ENCODE data around the gene DNAL4. TPM values are rescaled to one million over a fixed set of nuclear protein-coding genes. Genes with fewer than 3 reads are reported as not detected.

Gene DNAL4
- total and polyA plus RNA-seq, 10 of the 15 experiments (the other 5 are each of a cell fraction or from before 2014, with no cell fraction given) = 0.35 to 8.5 (median 6.3) TPM; not detected in 1

DNA sequence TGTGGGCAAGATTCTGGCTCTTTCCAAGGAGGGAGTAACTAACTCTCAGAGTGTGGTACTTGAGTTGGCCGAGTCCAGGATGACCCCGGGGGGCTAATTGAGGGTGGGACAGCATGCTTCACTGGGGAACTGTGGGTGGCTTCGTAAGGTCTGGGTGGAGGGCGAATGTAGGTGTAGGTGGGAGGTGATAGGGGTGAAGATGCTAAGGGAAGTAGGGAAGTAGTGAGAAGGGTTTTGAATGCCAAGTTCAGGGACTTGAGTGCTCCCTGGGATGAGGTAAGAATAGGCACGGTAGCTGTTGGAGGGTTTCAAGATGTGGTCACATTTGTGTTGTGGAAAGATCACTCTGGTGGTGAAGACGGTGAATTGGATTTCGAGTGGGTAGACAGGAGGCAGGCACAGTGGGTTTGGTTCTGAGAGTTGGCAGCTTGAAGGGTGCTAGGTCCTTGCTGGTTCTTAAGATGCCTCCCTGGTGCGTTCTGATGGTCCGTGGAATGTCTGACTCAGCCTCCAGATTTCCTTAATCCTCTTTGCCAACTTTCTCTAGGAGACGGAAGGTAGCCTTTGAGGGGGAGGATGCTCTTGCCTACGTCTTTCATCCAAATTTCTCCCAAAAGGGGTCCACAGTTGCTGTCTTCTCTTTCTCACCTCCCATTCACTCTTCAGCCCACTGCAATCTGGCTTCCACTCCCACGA lies 2.5 kb upstream of the DNAL4 start:
- H3K4me3 ChIP-seq = no peak overlapping the region
- CTCF ChIA-PET = no interaction called here
- H3K79me2 ChIP-seq (ENCODE audit: control insufficient read depth, insufficient read depth, low read length) = no peaks in the 10 kb centered on the region
- H4K20me1 ChIP-seq (ENCODE audit: control insufficient read depth, insufficient read depth) = no peaks in the 10 kb centered on the region
- POLR2A ChIA-PET = no interaction called here
- SMC1A ChIA-PET (ENCODE audit: uncharacterized antibody, unreplicated experiment) = no interaction called here
- in situ Hi-C loops (cut with MboI) (no loop called here), intact Hi-C loops (cut with micrococcal nuclease; ENCODE audit: unreplicated experiment) (no loop called here)
- H3K4me2 ChIP-seq (ENCODE audit: control insufficient read depth, insufficient read depth) = no peak overlapping the region
- no TSS peak for BruUV-seq (replicated peaks)
- ATAC-seq = no peak
- DNase-seq (ENCODE audit: low read depth, low spot score) = no peak
- no peak overlapping the region for H3K9ac ChIP-seq (ENCODE audit: control insufficient read depth, insufficient read depth, low read length)
- H2AFZ ChIP-seq (ENCODE audit: control insufficient read depth, low read depth, low read length) = no peak overlapping the region
- H3K27ac ChIP-seq (ENCODE audit: control insufficient read depth, insufficient read depth) = no peak overlapping the region
- no peak for FAIRE-seq
- H3K9me3 ChIP-seq (replicated peaks; ENCODE audit: control insufficient read depth, insufficient read depth, low read length) = no peaks in the 10 kb centered on the region; the same call in 2 of the 3 replicates
- 33% methylated on average over 12 of the region's 12 CpGs for WGBS (ENCODE audit: insufficient coverage, insufficient replicate concordance, low lambda C conversion rate, missing lambda C conversion rate)
- no peak for TF ChIP-seq CEBPZ (IDR thresholded peaks at IDR 0.05; ENCODE audit: low read depth, low read length)
- TF ChIP-seq KDM1A (IDR thresholded peaks at IDR 0.05; ENCODE audit: borderline replicate concordance) = no peak
- TF ChIP-seq SRF (IDR thresholded peaks at IDR 0.05; ENCODE audit: low read depth in 2 of 2, low read length in 2 of 2) = no peak
- TF ChIP-seq SMC3 (IDR thresholded peaks at IDR 0.05; ENCODE audit: borderline replicate concordance, low read length) = no peak
- no peak for TF ChIP-seq BCLAF1 (IDR thresholded peaks at IDR 0.05)
- no peak for TF ChIP-seq RELA (IDR thresholded peaks at IDR 0.05; ENCODE audit: borderline replicate concordance, partially characterized antibody)
- TF ChIP-seq, protein P1, sequence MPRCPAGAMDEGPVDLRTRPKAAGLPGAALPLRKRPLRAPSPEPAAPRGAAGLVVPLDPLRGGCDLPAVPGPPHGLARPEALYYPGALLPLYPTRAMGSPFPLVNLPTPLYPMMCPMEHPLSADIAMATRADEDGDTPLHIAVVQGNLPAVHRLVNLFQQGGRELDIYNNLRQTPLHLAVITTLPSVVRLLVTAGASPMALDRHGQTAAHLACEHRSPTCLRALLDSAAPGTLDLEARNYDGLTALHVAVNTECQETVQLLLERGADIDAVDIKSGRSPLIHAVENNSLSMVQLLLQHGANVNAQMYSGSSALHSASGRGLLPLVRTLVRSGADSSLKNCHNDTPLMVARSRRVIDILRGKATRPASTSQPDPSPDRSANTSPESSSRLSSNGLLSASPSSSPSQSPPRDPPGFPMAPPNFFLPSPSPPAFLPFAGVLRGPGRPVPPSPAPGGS (IDR thresholded peaks at IDR 0.05; ENCODE audit: borderline replicate concordance, insufficient read depth, low read depth, low read length, poor library complexity, severe bottlenecking) = no peak
- no peak for TF ChIP-seq ZNF274 (IDR thresholded peaks at IDR 0.05; ENCODE audit: insufficient read depth, insufficient read length)
- TF ChIP-seq, protein P2, sequence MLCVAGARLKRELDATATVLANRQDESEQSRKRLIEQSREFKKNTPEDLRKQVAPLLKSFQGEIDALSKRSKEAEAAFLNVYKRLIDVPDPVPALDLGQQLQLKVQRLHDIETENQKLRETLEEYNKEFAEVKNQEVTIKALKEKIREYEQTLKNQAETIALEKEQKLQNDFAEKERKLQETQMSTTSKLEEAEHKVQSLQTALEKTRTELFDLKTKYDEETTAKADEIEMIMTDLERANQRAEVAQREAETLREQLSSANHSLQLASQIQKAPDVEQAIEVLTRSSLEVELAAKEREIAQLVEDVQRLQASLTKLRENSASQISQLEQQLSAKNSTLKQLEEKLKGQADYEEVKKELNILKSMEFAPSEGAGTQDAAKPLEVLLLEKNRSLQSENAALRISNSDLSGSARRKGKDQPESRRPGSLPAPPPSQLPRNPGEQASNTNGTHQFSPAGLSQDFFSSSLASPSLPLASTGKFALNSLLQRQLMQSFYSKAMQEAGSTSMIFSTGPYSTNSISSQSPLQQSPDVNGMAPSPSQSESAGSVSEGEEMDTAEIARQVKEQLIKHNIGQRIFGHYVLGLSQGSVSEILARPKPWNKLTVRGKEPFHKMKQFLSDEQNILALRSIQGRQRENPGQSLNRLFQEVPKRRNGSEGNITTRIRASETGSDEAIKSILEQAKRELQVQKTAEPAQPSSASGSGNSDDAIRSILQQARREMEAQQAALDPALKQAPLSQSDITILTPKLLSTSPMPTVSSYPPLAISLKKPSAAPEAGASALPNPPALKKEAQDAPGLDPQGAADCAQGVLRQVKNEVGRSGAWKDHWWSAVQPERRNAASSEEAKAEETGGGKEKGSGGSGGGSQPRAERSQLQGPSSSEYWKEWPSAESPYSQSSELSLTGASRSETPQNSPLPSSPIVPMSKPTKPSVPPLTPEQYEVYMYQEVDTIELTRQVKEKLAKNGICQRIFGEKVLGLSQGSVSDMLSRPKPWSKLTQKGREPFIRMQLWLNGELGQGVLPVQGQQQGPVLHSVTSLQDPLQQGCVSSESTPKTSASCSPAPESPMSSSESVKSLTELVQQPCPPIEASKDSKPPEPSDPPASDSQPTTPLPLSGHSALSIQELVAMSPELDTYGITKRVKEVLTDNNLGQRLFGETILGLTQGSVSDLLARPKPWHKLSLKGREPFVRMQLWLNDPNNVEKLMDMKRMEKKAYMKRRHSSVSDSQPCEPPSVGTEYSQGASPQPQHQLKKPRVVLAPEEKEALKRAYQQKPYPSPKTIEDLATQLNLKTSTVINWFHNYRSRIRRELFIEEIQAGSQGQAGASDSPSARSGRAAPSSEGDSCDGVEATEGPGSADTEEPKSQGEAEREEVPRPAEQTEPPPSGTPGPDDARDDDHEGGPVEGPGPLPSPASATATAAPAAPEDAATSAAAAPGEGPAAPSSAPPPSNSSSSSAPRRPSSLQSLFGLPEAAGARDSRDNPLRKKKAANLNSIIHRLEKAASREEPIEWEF (IDR thresholded peaks at IDR 0.05; ENCODE audit: insufficient replicate concordance, low read depth, low read length) = no peak
- H3K36me3 ChIP-seq (ENCODE audit: control insufficient read depth in 2 of 2, insufficient read depth in 2 of 2, low read length in 1 of 2) = no peaks in the 10 kb centered on the region
- H3K27me3 ChIP-seq (replicated peaks in 1 of 2; ENCODE audit: control insufficient read depth in 2 of 2, insufficient read depth in 2 of 2, low read length in 1 of 2) = peaks cover 0 to 2% of the 10 kb centered on the region in 2 experiments; a peak in 1 of 4 replicates
- RAD21 ChIA-PET (ENCODE audit: unreplicated experiment) = no interaction called here
- 0 out of 2 replicates have a peak, but pooled peaks cover 3% of the 10 kb centered on the region for H3K4me1 ChIP-seq (ENCODE audit: control insufficient read depth, insufficient read depth, low read length)
